H1 (cell line): ENCODE measurements around the gene SRGAP3. TPM values are rescaled to one million over a fixed set of nuclear protein-coding genes. Genes with fewer than 3 reads are reported as not detected.

Experiments used
- CTCF ChIA-PET: fragments of 300-600 bp; sonication (Branson Sonifier 250); formaldehyde crosslinking; loops from one replicate; lab custom pipeline; 2021; ENCODE audit not compliant: partially characterized antibody; lab: Charles Lee
- POLR2A ChIA-PET: fragments of 300-600 bp; sonication (Branson Sonifier 250); formaldehyde crosslinking; loops from one replicate; lab custom pipeline; 2021; ENCODE audit warnings: inconsistent platforms; ENCODE audit not compliant: partially characterized antibody; lab: Charles Lee
- DNase-seq, 2 experiments: peaks; one replicate each; pipeline versions ENCODE4 v3.0.0 to v3.0.0-alpha.2; 2010 to 2022; ENCODE audit warnings: low spot score in 2 of 2, low read depth in 1 of 2, mixed read lengths in 1 of 2
- FAIRE-seq: peaks from 2 replicates; lab custom pipeline; 2011; peaks lifted over from hg19 to GRCh38; lab: Jason Lieb, UNC
- H2AFZ ChIP-seq: 2 replicates; pipeline ENCODE4 v1.8.1; 2012; ENCODE audit warnings: low read length, inconsistent platforms
- H2AK5ac ChIP-seq: 2 replicates; pipeline ENCODE4 v1.6.1; 2013; ENCODE audit warnings: low read depth, low read length
- H2BK120ac ChIP-seq: replicated peaks from 2 replicates; pipeline ENCODE3; 2013; ENCODE audit warnings: low read depth, low read length, inconsistent platforms
- H2BK12ac ChIP-seq: 2 replicates; pipeline ENCODE4 v1.6.1; 2013; ENCODE audit warnings: low read depth, low read length
- H2BK15ac ChIP-seq: 2 replicates; pipeline ENCODE4 v1.6.1; 2013; ENCODE audit warnings: low read length
- H2BK20ac ChIP-seq: 2 replicates; pipeline ENCODE4 v1.6.1; 2013; ENCODE audit warnings: low read length
- H2BK5ac ChIP-seq: 2 replicates; pipeline ENCODE4 v1.6.1; 2013; ENCODE audit warnings: low read depth, low read length
- H3K14ac ChIP-seq: 2 replicates; pipeline ENCODE4 v1.6.1; 2013; ENCODE audit warnings: inconsistent platforms; ENCODE audit not compliant: insufficient read length
- H3K18ac ChIP-seq: 2 replicates; pipeline ENCODE4 v1.6.1; 2013; ENCODE audit warnings: low read length; ENCODE audit errors: extremely low read depth
- H3K23ac ChIP-seq: 2 replicates; pipeline ENCODE4 v1.6.1; 2013; ENCODE audit warnings: inconsistent platforms; ENCODE audit not compliant: insufficient read length
- H3K23me2 ChIP-seq: 2 replicates; pipeline ENCODE4 v1.6.1; 2013; ENCODE audit warnings: low read depth, low read length
- H3K27ac ChIP-seq: 2 replicates; pipeline ENCODE4 v1.6.1; 2011; ENCODE audit warnings: low read depth, low read length, inconsistent platforms
- H3K27me3 ChIP-seq, 4 experiments: replicated peaks in 1 of 4; 1 replicate in 1 of 4; 2 replicates in 3 of 4; pipeline versions ENCODE4 v1.6.1 to v1.8.1; 2011 to 2013; ENCODE audit warnings: low read length in 3 of 4, mild to moderate bottlenecking in 3 of 4, inconsistent platforms in 2 of 4, mixed read lengths in 2 of 4, moderate library complexity in 1 of 4; ENCODE audit not compliant: control insufficient read depth in 3 of 4, insufficient read depth in 3 of 4; ENCODE audit errors: extremely low read depth in 1 of 4
- H3K36me3 ChIP-seq, 4 experiments: 2 replicates each; pipeline versions ENCODE4 v1.6.1 to v1.8.1; 2011 to 2013; ENCODE audit warnings: mild to moderate bottlenecking in 4 of 4, low read length in 3 of 4, moderate library complexity in 2 of 4, control low read depth in 1 of 4, inconsistent platforms in 1 of 4; ENCODE audit not compliant: insufficient read depth in 4 of 4, control insufficient read depth in 2 of 4
- H3K4ac ChIP-seq: replicated peaks from 2 replicates; pipeline ENCODE3; 2013; ENCODE audit warnings: low read length, low read depth, mixed read lengths, inconsistent platforms; ENCODE audit not compliant: insufficient read length
- H3K4me1 ChIP-seq, 4 experiments: replicated peaks in 1 of 4; 1 replicate in 1 of 4; 2 replicates in 3 of 4; pipeline versions ENCODE4 v1.6.1 to v1.8.1; 2011 to 2013; ENCODE audit warnings: low read length in 3 of 4, inconsistent platforms in 2 of 4, mixed read lengths in 1 of 4; ENCODE audit not compliant: insufficient read depth in 4 of 4, control insufficient read depth in 3 of 4
- H3K4me2 ChIP-seq, 2 experiments: 2 replicates each; pipeline versions ENCODE4 v1.6.1 to v1.8.1; 2011 to 2013; ENCODE audit warnings: low read depth in 2 of 2, low read length in 2 of 2, control low read depth in 1 of 2, inconsistent platforms in 1 of 2, mild to moderate bottlenecking in 1 of 2; ENCODE audit not compliant: insufficient read depth in 1 of 2
- H3K4me3 ChIP-seq, 4 experiments: fragments of 200-600, 300-600 bp in 1 of 4; sonication (generic), shearing (Covaris generic), sonication (Bioruptor Twin) in 1 of 4; 2 replicates each; pipeline versions ENCODE4 v1.5.1 to v1.8.1; 2011 to 2016; ENCODE audit warnings: low read length in 4 of 4, low read depth in 3 of 4, control low read depth in 2 of 4, inconsistent platforms in 2 of 4, mild to moderate bottlenecking in 2 of 4, mixed read lengths in 1 of 4, moderate library complexity in 1 of 4; ENCODE audit not compliant: insufficient read depth in 2 of 4; ENCODE audit errors: extremely low read depth in 1 of 4
- H3K56ac ChIP-seq: replicated peaks from 2 replicates; pipeline ENCODE3; 2013; ENCODE audit warnings: low read depth, mild to moderate bottlenecking, mixed read lengths, low read length, inconsistent platforms; ENCODE audit not compliant: insufficient read length
- H3K79me1 ChIP-seq: 2 replicates; pipeline ENCODE4 v1.6.1; 2013; ENCODE audit warnings: low read depth, low read length, control low read depth
- H3K79me2 ChIP-seq, 2 experiments: 2 replicates each; pipeline versions ENCODE4 v1.6.1 to v1.8.1; 2012 to 2013; ENCODE audit warnings: low read length in 2 of 2, mild to moderate bottlenecking in 2 of 2, inconsistent platforms in 1 of 2; ENCODE audit not compliant: insufficient read depth in 2 of 2, control insufficient read depth in 1 of 2
- H3K9ac ChIP-seq, 4 experiments: replicated peaks in 1 of 4; 1 replicate in 1 of 4; 2 replicates in 3 of 4; pipeline versions ENCODE4 v1.6.1 to v1.8.1; 2011 to 2013; ENCODE audit warnings: low read depth in 3 of 4, low read length in 3 of 4, control low read depth in 2 of 4, mild to moderate bottlenecking in 2 of 4, moderate library complexity in 2 of 4, inconsistent platforms in 1 of 4; ENCODE audit errors: extremely low read depth in 1 of 4
- H3K9me3 ChIP-seq, 2 experiments: 2 replicates each; pipeline versions ENCODE4 v1.6.1 to v1.8.1; 2012 to 2013; ENCODE audit warnings: mild to moderate bottlenecking in 2 of 2, moderate library complexity in 2 of 2, control low read depth in 1 of 2, inconsistent platforms in 1 of 2, low read depth in 1 of 2, low read length in 1 of 2, mixed read lengths in 1 of 2; ENCODE audit not compliant: insufficient read depth in 2 of 2
- H4K20me1 ChIP-seq, 2 experiments: replicated peaks in 1 of 2; 2 replicates each; pipeline versions ENCODE3 to v1.8.1; 2011 to 2013; ENCODE audit warnings: inconsistent platforms in 2 of 2, low read length in 2 of 2, mild to moderate bottlenecking in 1 of 2; ENCODE audit not compliant: insufficient read depth in 2 of 2, control insufficient read depth in 1 of 2
- H4K5ac ChIP-seq: 2 replicates; pipeline ENCODE4 v1.6.1; 2013; ENCODE audit warnings: low read length, low read depth, mixed read lengths, inconsistent platforms; ENCODE audit not compliant: insufficient read length
- H4K8ac ChIP-seq: 2 replicates; pipeline ENCODE4 v1.8.0; 2013; ENCODE audit warnings: mild to moderate bottlenecking, moderate library complexity, low read length, inconsistent platforms; ENCODE audit not compliant: insufficient read depth; ENCODE audit errors: extremely low read depth
- H4K91ac ChIP-seq: replicated peaks from 2 replicates; pipeline ENCODE3; 2013; ENCODE audit warnings: low read length, mixed read lengths, inconsistent platforms; ENCODE audit not compliant: insufficient read length
- ATF3 ChIP-seq: IDR thresholded peaks from 2 replicates; pipeline ENCODE4 v1.6.1; 2011; ENCODE audit warnings: low read depth, mild to moderate bottlenecking, low read length; ENCODE audit not compliant: insufficient read depth
- BRCA1 ChIP-seq: IDR thresholded peaks from 2 replicates; pipeline ENCODE4 v1.6.1; 2012; ENCODE audit warnings: low read depth, low read length, improper control_type of control experiment
- CTBP2 ChIP-seq: IDR thresholded peaks from 2 replicates; pipeline ENCODE4 v1.7.0; 2011; ENCODE audit warnings: borderline replicate concordance, mild to moderate bottlenecking, moderate library complexity, mixed read lengths, low read length; ENCODE audit not compliant: insufficient read depth, insufficient read length
- EGR1 ChIP-seq: IDR thresholded peaks from 2 replicates; pipeline ENCODE4 v1.6.1; 2011; ENCODE audit warnings: low read depth, low read length, borderline replicate concordance
- HDAC2 ChIP-seq, 2 experiments: fragments of 300-600 bp in 1 of 2; sonication (generic) in 1 of 2; IDR thresholded peaks; 2 replicates each; pipeline ENCODE4 v1.6.1; 2011 to 2012; ENCODE audit warnings: low read depth in 2 of 2, low read length in 2 of 2, mild to moderate bottlenecking in 2 of 2, moderate library complexity in 2 of 2, borderline replicate concordance in 1 of 2, inconsistent platforms in 1 of 2
- KDM1A ChIP-seq: fragments of 200-600, 300-600 bp; sonication (generic); IDR thresholded peaks from 2 replicates; pipeline ENCODE4 v1.7.1; 2016; ENCODE audit warnings: mild to moderate bottlenecking, low read length, borderline replicate concordance
- MAX ChIP-seq: IDR thresholded peaks from 2 replicates; pipeline ENCODE4 v1.6.1; 2012; ENCODE audit warnings: inconsistent platforms
- NRF1 ChIP-seq: IDR thresholded peaks from 2 replicates; pipeline ENCODE4 v1.6.1; 2011; ENCODE audit warnings: mild to moderate bottlenecking, low read depth, low read length, improper control_type of control experiment
- RBBP5 ChIP-seq: IDR thresholded peaks from 2 replicates; pipeline ENCODE4 v1.7.1; 2012; ENCODE audit warnings: low read depth, mild to moderate bottlenecking, inconsistent platforms, low read length, moderate library complexity, borderline replicate concordance
- SAP30 ChIP-seq: fragments of 300-600 bp; sonication (generic); IDR thresholded peaks from 2 replicates; pipeline ENCODE4 v1.7.1; 2012; ENCODE audit warnings: low read length, moderate library complexity, mild to moderate bottlenecking, inconsistent platforms; ENCODE audit not compliant: insufficient read depth, insufficient replicate concordance
- SIRT6 ChIP-seq: IDR thresholded peaks from one replicate; pipeline ENCODE4 v1.7.1; 2012; ENCODE audit warnings: low read length, inconsistent platforms
- SUZ12 ChIP-seq: fragments of 200-600 bp; sonication (generic); IDR thresholded peaks from 2 replicates; pipeline ENCODE4 v1.6.1; 2012; ENCODE audit warnings: mild to moderate bottlenecking, inconsistent platforms, low read length, moderate library complexity, mixed read lengths
- TCF12 ChIP-seq: IDR thresholded peaks from 2 replicates; pipeline ENCODE4 v1.6.1; 2011; ENCODE audit warnings: low read depth, mild to moderate bottlenecking, low read length
- WGBS, 2 experiments: shearing (Covaris generic) in 1 of 2; methylation state at CpG; one replicate each; pipeline versions ENCODE4 v1.1.6 to v1.1.7; 2013 to 2015; ENCODE audit warnings: low lambda C conversion rate in 2 of 2, mixed read lengths in 2 of 2, inconsistent platforms in 1 of 2, low coverage in 1 of 2, missing lambda C conversion rate in 1 of 2; ENCODE audit not compliant: insufficient replicate concordance in 2 of 2, insufficient coverage in 1 of 2, insufficient read length in 1 of 2; ENCODE audit errors: extremely low coverage in 1 of 2, missing lambda C conversion rate in 1 of 2; 5-methylcytosine and 5-hydroxymethylcytosine counted together
- polyA plus RNA-seq, 7 experiments: library from polyadenylated mRNA; depleted of rRNA in 3 of 7; stranded (reverse) in 5 of 7; unstranded in 2 of 7; fragments of >200 nt in 5 of 7; fragments of 200-250 nt in 2 of 7; gene quantifications; 1 replicate in 5 of 7; 2 replicates in 1 of 7; 4 replicates in 1 of 7; pipeline versions ENCODE4 v1.2.1 to v1.2.3, GENCODE V29; 2011 to 2013; ENCODE audit warnings: missing spikeins in 2 of 7, mixed read lengths in 2 of 7
- total RNA-seq: library from RNA; stranded (reverse); fragmentation: NEBNext Ultra II Directional; extraction: Animal tissue kit (Norgen Biotek cat#: 25700); gene quantifications from 2 replicates; pipeline ENCODE4 v1.2.1, GENCODE V29; 2021

The SRGAP3 gene
- total and polyA plus RNA-seq, 2 of the 8 experiments (the other 6 are each of a cell fraction or from before 2014, with no cell fraction given): 5.8 to 11.4 TPM

- Histone ChIP-seq H3K27me3 (no peaks in the 10 kb centered on the region), H2BK12ac (no peak overlapping the region), H2AFZ (no peak overlapping the region), H3K9ac (no peak overlapping the region), H4K91ac (no peak overlapping the region), H4K5ac (no peak overlapping the region), H2BK20ac (no peak overlapping the region), H3K4me1 (peaks cover 0 to 2% (median under 1%) of the 10 kb centered on the region in 4 experiments; a peak in 3 of 7 replicates), H3K23ac (no peak overlapping the region), H4K20me1 (no peaks in the 10 kb centered on the region), H3K23me2 (no peaks in the 10 kb centered on the region), H3K9me3 (no peaks in the 10 kb centered on the region), H3K79me2 (no peaks in the 10 kb centered on the region), H3K18ac (no peak overlapping the region), H3K4me2 (no peak overlapping the region), H4K8ac (no peak overlapping the region), H3K36me3 (no peaks in the 10 kb centered on the region), H3K56ac (no peak overlapping the region), H2BK15ac (no peak overlapping the region), H2BK120ac (no peak overlapping the region), H3K4ac (no peak overlapping the region), H3K27ac (no peak overlapping the region), H2AK5ac (no peak overlapping the region), H2BK5ac (no peak overlapping the region), H3K79me1 (no peaks in the 10 kb centered on the region), H3K14ac (no peak overlapping the region), H3K4me3 (no peak overlapping the region)
- WGBS, 2 experiments: 92% methylated on average over 5 of the region's 5 CpGs; no CpG with 5 or more reads in 1 of the 2 experiments
- no peak for FAIRE-seq
- ChIA-PET POLR2A (no interaction called here), CTCF (interaction anchor here (0.6 to 1.4 kb wide), 8 partner anchors 9 to 319 kb away, joined by 3 to 5 read pairs (median 3); no protein-coding TSS in a partner anchor)
- no peak for DNase-seq
- TF ChIP-seq EGR1 (no peak), BRCA1 (no peak), RBBP5 (no peak), ATF3 (no peak), CTBP2 (no peak), MAX (no peak), TCF12 (no peak), KDM1A (no peak), NRF1 (no peak), SUZ12 (no peak), SIRT6 (no peak), SAP30 (no peak), HDAC2 (IDR thresholded peaks at IDR 0.05; ENCODE audit: borderline replicate concordance in 1 of 2, low read depth in 2 of 2, low read length in 2 of 2) (no peak)
Measured at GRCh38 chr3:8983591-8983990, 265.9 kb downstream of the SRGAP3 start.
